Astrocyte (in vitro differentiated cells and primary cell): ENCODE results near the gene ARHGEF10L. TPM values are rescaled to one million over a fixed set of nuclear protein-coding genes. Genes with fewer than 3 reads are reported as not detected.

Experiments
- DNase-seq: peaks from one replicate; pipeline ENCODE4 v3.0.0-alpha.2; 2010; ENCODE audit warnings: low read depth
- FAIRE-seq: peaks from 2 replicates; lab custom pipeline; 2011; peaks lifted over from hg19 to GRCh38; lab: Jason Lieb, UNC
- H2AFZ ChIP-seq: 2 replicates; pipeline ENCODE4 v1.6.0; 2012; ENCODE audit warnings: low read depth, low read length, inconsistent platforms
- H3K27ac ChIP-seq: 2 replicates; pipeline ENCODE4 v1.5.1; 2011; ENCODE audit warnings: low read depth, low read length, inconsistent platforms
- H3K27me3 ChIP-seq: 2 replicates; pipeline ENCODE4 v1.6.0; 2011; ENCODE audit warnings: low read length, inconsistent platforms; ENCODE audit not compliant: insufficient read depth
- H3K36me3 ChIP-seq: 2 replicates; pipeline ENCODE4 v1.5.1; 2011; ENCODE audit warnings: low read length, inconsistent platforms; ENCODE audit not compliant: insufficient read depth
- H3K4me1 ChIP-seq: 2 replicates; pipeline ENCODE4 v1.5.1; 2011; ENCODE audit warnings: low read length, inconsistent platforms; ENCODE audit not compliant: insufficient read depth
- H3K4me2 ChIP-seq: 2 replicates; pipeline ENCODE4 v1.6.0; 2012; ENCODE audit warnings: low read length, inconsistent platforms
- H3K4me3 ChIP-seq: 2 replicates; pipeline ENCODE4 v1.5.1; 2011; ENCODE audit warnings: low read depth, mild to moderate bottlenecking, low read length, inconsistent platforms; ENCODE audit not compliant: insufficient read depth
- H3K79me2 ChIP-seq: 2 replicates; pipeline ENCODE4 v1.6.0; 2012; ENCODE audit warnings: mild to moderate bottlenecking, low read length, inconsistent platforms; ENCODE audit not compliant: insufficient read depth
- H3K9ac ChIP-seq: 2 replicates; pipeline ENCODE4 v1.6.0; 2012; ENCODE audit warnings: mild to moderate bottlenecking, low read length, inconsistent platforms
- H3K9me3 ChIP-seq: 2 replicates; pipeline ENCODE4 v1.5.1; 2012; ENCODE audit warnings: low read depth, mild to moderate bottlenecking, low read length, inconsistent platforms; ENCODE audit not compliant: insufficient read depth
- H4K20me1 ChIP-seq: 2 replicates; pipeline ENCODE4 v1.6.0; 2012; ENCODE audit warnings: low read length, inconsistent platforms; ENCODE audit not compliant: insufficient read depth
- H3K27ac Mint-ChIP-seq: one replicate; pipeline ENCODE4 v1.8.0; 2021; ENCODE audit warnings: mild to moderate bottlenecking, mixed read lengths; ENCODE audit not compliant: unreplicated experiment
- H3K27me3 Mint-ChIP-seq: one replicate; pipeline ENCODE4 v1.8.0; 2021; ENCODE audit warnings: low read depth, mixed read lengths; ENCODE audit not compliant: unreplicated experiment
- H3K36me3 Mint-ChIP-seq: one replicate; pipeline ENCODE4 v1.8.0; 2021; ENCODE audit warnings: low read depth, mixed read lengths; ENCODE audit not compliant: unreplicated experiment
- H3K4me1 Mint-ChIP-seq: one replicate; pipeline ENCODE4 v1.8.0; 2021; ENCODE audit warnings: low read depth, mixed read lengths; ENCODE audit not compliant: unreplicated experiment
- H3K4me3 Mint-ChIP-seq: one replicate; pipeline ENCODE4 v1.8.0; 2021; ENCODE audit warnings: mild to moderate bottlenecking, moderate library complexity, mixed read lengths; ENCODE audit not compliant: unreplicated experiment
- H3K9me3 Mint-ChIP-seq: one replicate; pipeline ENCODE4 v1.8.0; 2021; ENCODE audit warnings: mild to moderate bottlenecking, mixed read lengths; ENCODE audit not compliant: unreplicated experiment
- CTCF ChIP-seq: IDR thresholded peaks from 2 replicates; pipeline ENCODE4 v1.5.1; 2011; ENCODE audit warnings: low read depth, mild to moderate bottlenecking, inconsistent platforms, low read length, moderate library complexity; ENCODE audit not compliant: insufficient read depth
- EZH2 ChIP-seq: IDR thresholded peaks from 2 replicates; pipeline ENCODE4 v1.6.1; 2012; ENCODE audit warnings: mild to moderate bottlenecking, low read length, inconsistent platforms; ENCODE audit not compliant: insufficient read depth
- total RNA-seq: library from RNA; stranded (reverse); gene quantifications from 2 replicates; pipeline ENCODE4 v1.2.1, GENCODE V29; 2021

Gene ARHGEF10L
- total RNA-seq, 1 donor from 2014 or later: 14.2 TPM

DNA sequence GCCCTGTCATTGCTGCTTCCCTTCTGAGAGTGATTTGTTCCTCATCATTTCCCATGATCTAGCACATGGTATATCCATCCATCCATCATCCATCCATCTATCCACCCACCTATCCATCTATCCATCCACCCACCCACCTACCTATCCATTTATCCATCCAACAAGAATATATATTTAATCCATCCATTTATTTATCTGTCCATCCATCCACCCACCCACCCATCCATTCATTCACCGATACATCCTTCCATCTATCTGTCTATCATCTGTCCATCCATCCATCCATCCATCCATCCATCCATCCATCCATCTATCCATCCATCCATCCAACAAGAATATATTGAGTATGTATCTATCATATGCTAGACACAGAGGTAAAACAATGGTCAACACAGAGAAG lies 115.7 kb downstream of the ARHGEF10L start:
- no peaks in the 10 kb centered on the region for H3K36me3 ChIP-seq
- Mint-ChIP-seq H3K4me3 (no peak overlapping the region), H3K27me3 (no peaks in the 10 kb centered on the region), H3K9me3 (no peaks in the 10 kb centered on the region), H3K4me1 (peaks cover 1% of the 10 kb centered on the region), H3K27ac (no peak overlapping the region), H3K36me3 (peaks cover 2% of the 10 kb centered on the region)
- H3K27ac ChIP-seq: no peak overlapping the region
- no peak overlapping the region for H3K4me2 ChIP-seq
- no peaks in the 10 kb centered on the region for H3K4me1 ChIP-seq
- H3K9ac ChIP-seq: no peak overlapping the region
- no peaks in the 10 kb centered on the region for H3K9me3 ChIP-seq
- DNase-seq (no peak), FAIRE-seq (no peak)
- H3K79me2 ChIP-seq: no peaks in the 10 kb centered on the region
- H4K20me1 ChIP-seq: peaks cover 12% of the 10 kb centered on the region
- H3K4me3 ChIP-seq: no peak overlapping the region
- no peak overlapping the region for H2AFZ ChIP-seq
- no peaks in the 10 kb centered on the region for H3K27me3 ChIP-seq
- TF ChIP-seq CTCF (no peak), EZH2 (no peak)

DNA sequence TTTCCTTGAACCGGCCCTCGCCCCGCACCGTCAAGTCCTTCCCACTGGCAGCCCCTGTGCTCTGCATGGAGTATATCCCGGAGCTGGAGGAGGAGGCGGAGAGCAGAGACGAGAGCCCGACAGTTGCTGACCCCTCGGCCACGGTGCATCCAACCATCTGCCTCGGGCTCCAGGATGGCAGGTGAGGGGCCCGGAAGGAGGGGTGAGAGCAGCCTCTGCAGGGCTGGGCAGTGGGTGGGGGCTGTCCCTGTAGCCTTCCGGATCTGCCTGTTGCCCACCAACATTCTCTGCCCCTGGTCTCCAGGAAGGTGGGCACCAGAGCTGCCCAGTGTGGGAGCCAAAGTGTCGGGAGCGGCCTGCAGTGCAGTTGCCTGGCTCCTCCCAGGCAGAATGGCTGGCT lies 116.4 kb downstream of the ARHGEF10L start:
- H3K27me3 Mint-ChIP-seq: no peaks in the 10 kb centered on the region
- Histone ChIP-seq H3K79me2 (no peaks in the 10 kb centered on the region), H3K27me3 (no peaks in the 10 kb centered on the region), H3K9me3 (no peaks in the 10 kb centered on the region), H3K4me3 (no peak overlapping the region), H2AFZ (no peak overlapping the region), H3K4me2 (no peak overlapping the region), H4K20me1 (peaks cover 12% of the 10 kb centered on the region), H3K9ac (no peak overlapping the region), H3K4me1 (no peaks in the 10 kb centered on the region), H3K36me3 (no peaks in the 10 kb centered on the region), H3K27ac (no peak overlapping the region)
- TF ChIP-seq EZH2 (no peak), CTCF (no peak)
- peaks cover 2% of the 10 kb centered on the region for H3K36me3 Mint-ChIP-seq
- H3K27ac Mint-ChIP-seq: no peak overlapping the region
- no peak for DNase-seq
- no peak overlapping the region for H3K4me3 Mint-ChIP-seq
- no peaks in the 10 kb centered on the region for H3K9me3 Mint-ChIP-seq
- no peak for FAIRE-seq
- peaks cover 1% of the 10 kb centered on the region for H3K4me1 Mint-ChIP-seq

GRCh38 chr1:17657436-17657835 lies 117.9 kb downstream of the ARHGEF10L start:
- Histone ChIP-seq H3K79me2 (no peaks in the 10 kb centered on the region), H3K4me2 (no peak overlapping the region), H3K9ac (no peak overlapping the region), H3K27me3 (no peaks in the 10 kb centered on the region), H3K9me3 (no peaks in the 10 kb centered on the region), H3K27ac (no peak overlapping the region), H3K4me1 (no peaks in the 10 kb centered on the region), H3K4me3 (no peak overlapping the region), H2AFZ (no peak overlapping the region), H4K20me1 (peaks cover 24% of the 10 kb centered on the region), H3K36me3 (no peaks in the 10 kb centered on the region)
- FAIRE-seq (no peak), DNase-seq (no peak)
- TF ChIP-seq EZH2 (no peak), CTCF (no peak)
- H3K9me3 Mint-ChIP-seq: no peaks in the 10 kb centered on the region
- no peak overlapping the region for H3K4me3 Mint-ChIP-seq
- H3K36me3 Mint-ChIP-seq: peaks cover 2% of the 10 kb centered on the region
- no peak overlapping the region for H3K27ac Mint-ChIP-seq
- peaks cover 1% of the 10 kb centered on the region for H3K4me1 Mint-ChIP-seq
- H3K27me3 Mint-ChIP-seq: no peaks in the 10 kb centered on the region
